ENCODE results near the gene ZNF735.

DNA sequence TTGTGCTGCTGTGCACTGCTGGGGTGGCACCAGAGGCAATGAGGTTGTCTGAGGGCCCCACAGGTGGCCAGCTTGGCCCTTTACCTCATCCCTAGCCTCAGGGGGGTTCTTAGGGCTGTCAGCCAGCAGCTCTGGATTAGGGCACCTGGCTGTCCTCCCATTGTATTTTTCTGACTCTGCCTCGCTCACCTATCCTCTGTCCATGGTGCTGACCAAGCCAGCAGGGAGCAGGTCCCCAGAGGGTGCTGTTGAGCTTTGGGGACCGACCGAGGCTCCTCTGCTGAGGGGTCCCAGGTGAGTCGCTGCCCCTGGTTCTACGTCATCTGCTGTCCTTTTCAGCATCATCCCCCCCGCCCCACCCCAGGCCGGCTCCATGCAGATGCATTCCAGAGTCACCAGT is 32.1 kb upstream of the ZNF735 start:
- TF ChIP-seq EZH2 (IDR thresholded peaks at IDR 0.05; ENCODE audit: insufficient read depth, poor library complexity, severe bottlenecking): no peak
- no peak for TF ChIP-seq EZH2phosphoT487 (IDR thresholded peaks at IDR 0.05; ENCODE audit: insufficient read depth, low read depth)

Data from GM23248 (cell line).